Cardiac muscle cell (in vitro differentiated cells and primary cell): ENCODE measurements around the gene TDRD6. TPM values are rescaled to one million over a fixed set of nuclear protein-coding genes. Genes with fewer than 3 reads are reported as not detected.
A peak's percentile ranks its signal among the peaks of the same experiment; 100 is the strongest.

Experiments
- DNase-seq, 2 donors: peaks; one replicate each; pipeline versions ENCODE4 v3.0.0 to v3.0.0-alpha.2; 2010 to 2017; ENCODE audit warnings: low read depth in 1 of 2, low spot score in 1 of 2
- H3K27ac ChIP-seq: fragments of 200-600 bp; sonication (generic); 2 replicates; pipeline ENCODE4 v1.5.1; 2016
- H3K27me3 ChIP-seq: fragments of 200-600 bp; sonication (generic); 2 replicates; pipeline ENCODE4 v1.6.0; 2016; ENCODE audit warnings: control low read depth
- H3K36me3 ChIP-seq: fragments of 200-600 bp; sonication (generic); 2 replicates; pipeline ENCODE4 v1.5.1; 2016; ENCODE audit warnings: control low read depth
- H3K4me1 ChIP-seq: fragments of 200-600 bp; sonication (generic); 2 replicates; pipeline ENCODE4 v1.8.1; 2017; ENCODE audit warnings: low read depth, mild to moderate bottlenecking, mixed run types
- H3K4me3 ChIP-seq: fragments of 200-600 bp; sonication (generic); 2 replicates; pipeline ENCODE4 v1.5.1; 2016; ENCODE audit warnings: mild to moderate bottlenecking
- H3K9me3 ChIP-seq: fragments of 200-600 bp; sonication (generic); 2 replicates; pipeline ENCODE4 v1.5.1; 2017; ENCODE audit warnings: low read depth, mild to moderate bottlenecking, control low read depth
- polyA plus RNA-seq: library from polyadenylated mRNA; unstranded; fragments of >200 nt; fragmentation: Nextera tagmentation; extraction: Ambion mirVana; gene quantifications from 2 replicates; pipeline ENCODE4 v1.2.1, GENCODE V29; 2016
- total RNA-seq: library from RNA; depleted of rRNA; stranded (reverse); fragments of >200 nt; gene quantifications from 2 replicates; pipeline ENCODE4 v1.2.3, GENCODE V29; 2016
- TF ChIP-seq, protein P1 (sequence below): IDR thresholded peaks from 2 replicates; pipeline ENCODE4 v1.5.1; 2012; ENCODE audit warnings: low read depth, mild to moderate bottlenecking, low read length

Gene TDRD6
- total and polyA plus RNA-seq, 2 experiments from 2014 or later, result 0.12 to 0.57 TPM

DNA sequence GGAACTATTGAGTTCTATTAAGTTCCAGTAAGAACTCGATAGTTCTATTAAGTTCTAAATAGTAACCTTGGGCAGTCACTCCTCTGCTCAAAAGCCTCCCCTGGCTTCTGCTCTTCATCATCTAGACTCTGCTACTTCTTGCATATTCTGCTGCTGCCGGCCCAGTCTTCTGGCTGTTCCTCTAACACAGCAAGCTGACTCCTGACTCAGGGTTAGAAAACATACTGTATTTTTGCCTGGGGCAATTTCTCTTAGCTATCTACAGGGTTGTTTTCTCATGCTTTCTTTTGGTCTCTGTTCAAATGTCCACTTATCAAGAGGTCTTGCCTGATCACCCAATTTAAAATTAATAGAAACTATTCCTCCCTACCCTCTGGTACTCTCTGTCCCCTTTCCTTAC is 20.3 kb upstream of the TDRD6 start:
- no peaks in the 10 kb centered on the region for H3K9me3 ChIP-seq
- TF ChIP-seq, protein P1, sequence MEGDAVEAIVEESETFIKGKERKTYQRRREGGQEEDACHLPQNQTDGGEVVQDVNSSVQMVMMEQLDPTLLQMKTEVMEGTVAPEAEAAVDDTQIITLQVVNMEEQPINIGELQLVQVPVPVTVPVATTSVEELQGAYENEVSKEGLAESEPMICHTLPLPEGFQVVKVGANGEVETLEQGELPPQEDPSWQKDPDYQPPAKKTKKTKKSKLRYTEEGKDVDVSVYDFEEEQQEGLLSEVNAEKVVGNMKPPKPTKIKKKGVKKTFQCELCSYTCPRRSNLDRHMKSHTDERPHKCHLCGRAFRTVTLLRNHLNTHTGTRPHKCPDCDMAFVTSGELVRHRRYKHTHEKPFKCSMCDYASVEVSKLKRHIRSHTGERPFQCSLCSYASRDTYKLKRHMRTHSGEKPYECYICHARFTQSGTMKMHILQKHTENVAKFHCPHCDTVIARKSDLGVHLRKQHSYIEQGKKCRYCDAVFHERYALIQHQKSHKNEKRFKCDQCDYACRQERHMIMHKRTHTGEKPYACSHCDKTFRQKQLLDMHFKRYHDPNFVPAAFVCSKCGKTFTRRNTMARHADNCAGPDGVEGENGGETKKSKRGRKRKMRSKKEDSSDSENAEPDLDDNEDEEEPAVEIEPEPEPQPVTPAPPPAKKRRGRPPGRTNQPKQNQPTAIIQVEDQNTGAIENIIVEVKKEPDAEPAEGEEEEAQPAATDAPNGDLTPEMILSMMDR, result no peak

DNA sequence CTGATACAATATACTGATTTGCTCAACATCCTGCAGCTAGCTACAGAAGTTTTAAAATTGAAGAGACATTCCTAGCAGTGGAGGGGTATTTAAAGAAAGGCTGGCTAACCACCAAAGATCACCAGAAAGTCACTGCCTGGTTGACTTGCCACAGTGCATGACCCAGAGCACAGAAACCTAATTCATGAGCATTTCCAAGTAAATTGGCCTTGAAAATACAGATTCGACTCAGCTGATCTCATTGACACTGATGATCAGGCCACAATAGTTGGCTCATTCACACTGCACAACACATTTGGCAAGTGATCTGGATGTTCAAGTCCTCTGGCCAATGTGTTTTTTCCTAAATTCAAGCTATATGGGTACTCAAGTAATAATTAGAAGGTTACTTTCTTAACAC is 13.3 kb upstream of the TDRD6 start:
- no peaks in the 10 kb centered on the region for H3K9me3 ChIP-seq
- H3K36me3 ChIP-seq, result no peaks in the 10 kb centered on the region
- TF ChIP-seq, protein P1, result no peak
- no peak overlapping the region for H3K27ac ChIP-seq
- peaks cover 7% of the 10 kb centered on the region for H3K4me1 ChIP-seq
- DNase-seq, result no peak
- no peak overlapping the region for H3K4me3 ChIP-seq
- no peaks in the 10 kb centered on the region for H3K27me3 ChIP-seq

More for the DNA sequence above, 20.3 kb upstream of the TDRD6 start:
- Histone ChIP-seq H3K27ac (no peak overlapping the region), H3K27me3 (no peaks in the 10 kb centered on the region), H3K36me3 (no peaks in the 10 kb centered on the region), H3K4me1 (no peaks in the 10 kb centered on the region), H3K4me3 (no peak overlapping the region)
- no peak for DNase-seq

DNA sequence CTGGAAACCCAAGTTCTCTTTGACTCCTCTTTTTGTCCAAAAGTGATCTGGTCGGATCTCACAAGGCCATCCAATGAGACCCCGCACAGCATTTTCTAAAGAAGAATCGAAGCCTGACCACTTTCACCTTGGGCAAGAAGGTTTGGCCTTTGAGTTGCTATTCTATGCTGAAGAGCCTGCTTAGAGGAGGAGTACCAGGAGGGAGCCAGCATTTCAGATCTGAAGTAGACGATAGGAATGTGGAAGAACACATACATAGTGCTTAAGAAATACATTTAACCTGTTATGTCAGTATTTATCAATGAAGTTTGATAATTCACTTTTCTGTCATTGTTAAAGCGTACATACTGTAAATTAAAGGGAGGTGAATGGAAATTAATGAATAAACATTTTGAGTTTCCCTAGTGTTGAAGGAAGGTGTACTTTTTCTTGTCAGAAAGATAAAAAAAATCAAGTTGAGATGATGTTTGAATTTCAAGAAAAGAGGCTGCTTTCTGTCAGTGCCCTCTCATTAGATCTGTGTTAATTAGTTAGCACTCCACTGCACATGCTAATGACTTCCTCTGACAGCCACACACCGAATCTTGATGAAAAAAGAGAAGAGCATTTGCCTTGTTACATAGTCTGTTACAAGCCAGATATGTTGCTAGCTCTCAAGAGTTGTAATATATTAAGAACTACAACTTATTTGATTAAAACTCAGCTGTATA is 10.9 kb upstream of the TDRD6 start:
- no peak overlapping the region for H3K27ac ChIP-seq
- H3K4me1 ChIP-seq, result peaks cover 7% of the 10 kb centered on the region
- no peaks in the 10 kb centered on the region for H3K9me3 ChIP-seq
- no peaks in the 10 kb centered on the region for H3K27me3 ChIP-seq
- no peaks in the 10 kb centered on the region for H3K36me3 ChIP-seq
- H3K4me3 ChIP-seq, result no peak overlapping the region
- TF ChIP-seq, protein P1, result no peak
- peak in 1 of 2 donors; percentile 10 for DNase-seq

DNA sequence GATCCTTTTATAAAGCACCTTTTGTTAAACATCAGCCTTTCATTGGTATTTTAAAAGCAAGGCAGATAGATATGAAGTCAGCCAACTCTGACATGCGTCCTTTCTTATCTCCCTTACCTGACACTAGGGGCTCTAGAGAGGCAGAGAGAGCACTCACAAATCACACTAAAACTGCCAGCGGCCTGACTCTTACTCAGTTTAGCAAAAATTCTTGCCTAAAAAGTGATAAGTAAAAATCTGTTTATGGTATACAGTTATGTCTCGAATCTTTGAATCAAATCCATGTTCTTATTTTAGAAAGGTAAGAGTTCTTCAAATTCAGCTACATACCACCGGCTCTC is 10.4 kb upstream of the TDRD6 start:
- Histone ChIP-seq H3K36me3 (no peaks in the 10 kb centered on the region), H3K9me3 (no peaks in the 10 kb centered on the region), H3K27me3 (no peaks in the 10 kb centered on the region), H3K27ac (no peak overlapping the region), H3K4me3 (no peak overlapping the region), H3K4me1 (peaks cover 7% of the 10 kb centered on the region)
- TF ChIP-seq, protein P1, result no peak
- DNase-seq, result peak in 1 of 2 donors; percentile 50

DNA sequence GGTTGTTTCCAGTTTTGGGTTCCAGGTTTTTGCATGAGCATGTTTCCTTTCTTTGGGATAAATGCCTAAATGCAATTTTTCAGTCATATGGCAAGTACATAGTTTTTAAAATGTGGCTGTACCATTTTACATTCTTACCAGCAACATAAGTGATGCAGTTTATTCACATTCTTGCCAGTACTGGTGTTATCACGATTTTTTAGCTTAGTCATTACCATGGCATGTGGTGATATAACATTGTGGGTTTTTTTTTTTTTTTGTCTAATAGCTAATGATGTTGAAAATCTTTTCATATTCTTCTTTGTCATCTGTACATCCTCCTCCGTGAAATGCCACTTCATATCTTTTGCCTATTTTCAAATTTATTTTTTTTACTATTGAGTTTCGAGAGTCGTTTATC is 2.9 kb upstream of the TDRD6 start:
- Histone ChIP-seq H3K4me1 (no peaks in the 10 kb centered on the region), H3K36me3 (no peaks in the 10 kb centered on the region), H3K9me3 (no peaks in the 10 kb centered on the region), H3K4me3 (no peak overlapping the region), H3K27me3 (no peaks in the 10 kb centered on the region), H3K27ac (no peak overlapping the region)
- DNase-seq, result peak in 1 of 2 donors; percentile 68
- TF ChIP-seq, protein P1, result no peak
